Trophoblast cell (in vitro differentiated cells and primary cell): ENCODE measurements around the gene KIAA1210.

ENCODE experiments used
- DNase-seq, 2 donors: peaks; one replicate each; pipeline ENCODE4 v3.0.0-alpha.2; 2016
- H2AFZ ChIP-seq: 2 replicates; pipeline ENCODE4 v1.6.1; 2013; ENCODE audit warnings: low read length, moderate library complexity, mild to moderate bottlenecking; ENCODE audit not compliant: insufficient read depth, poor library complexity
- H2AK5ac ChIP-seq: 2 replicates; pipeline ENCODE4 v1.6.1; 2013; ENCODE audit warnings: mild to moderate bottlenecking, low read length
- H2BK120ac ChIP-seq: 2 replicates; pipeline ENCODE4 v1.6.1; 2013; ENCODE audit warnings: low read length, mild to moderate bottlenecking, moderate library complexity; ENCODE audit not compliant: insufficient read depth, poor library complexity
- H2BK12ac ChIP-seq: 2 replicates; pipeline ENCODE4 v1.6.1; 2013; ENCODE audit warnings: mild to moderate bottlenecking, low read length, moderate library complexity
- H2BK5ac ChIP-seq: 2 replicates; pipeline ENCODE4 v1.6.1; 2013; ENCODE audit warnings: low read length, low read depth, moderate library complexity, mild to moderate bottlenecking; ENCODE audit not compliant: poor library complexity
- H3K14ac ChIP-seq: 2 replicates; pipeline ENCODE4 v1.6.1; 2013; ENCODE audit warnings: mild to moderate bottlenecking, low read length
- H3K18ac ChIP-seq: 2 replicates; pipeline ENCODE4 v1.6.1; 2013; ENCODE audit warnings: mild to moderate bottlenecking, low read length
- H3K23ac ChIP-seq: 2 replicates; pipeline ENCODE4 v1.6.1; 2013; ENCODE audit warnings: low read length
- H3K27ac ChIP-seq: 2 replicates; pipeline ENCODE4 v1.5.1; 2013; ENCODE audit warnings: low read depth, mild to moderate bottlenecking, inconsistent platforms, low read length, moderate library complexity
- H3K27me3 ChIP-seq: 2 replicates; pipeline ENCODE4 v1.6.1; 2013; ENCODE audit warnings: inconsistent platforms, mild to moderate bottlenecking, low read length, moderate library complexity; ENCODE audit not compliant: insufficient read depth
- H3K36me3 ChIP-seq, 2 experiments: 1 replicate in 1 of 2; 2 replicates in 1 of 2; pipeline ENCODE4 v1.6.1; 2013; ENCODE audit warnings: low read length in 2 of 2, mild to moderate bottlenecking in 2 of 2, moderate library complexity in 1 of 2; ENCODE audit not compliant: insufficient read depth in 2 of 2, control insufficient read depth in 1 of 2
- H3K4ac ChIP-seq: 2 replicates; pipeline ENCODE4 v1.6.1; 2013; ENCODE audit warnings: low read depth, mild to moderate bottlenecking, low read length, moderate library complexity
- H3K4me1 ChIP-seq, 2 experiments: 1 replicate in 1 of 2; 2 replicates in 1 of 2; pipeline ENCODE4 v1.6.1; 2013; ENCODE audit warnings: low read length in 2 of 2, mild to moderate bottlenecking in 2 of 2, moderate library complexity in 1 of 2; ENCODE audit not compliant: insufficient read depth in 2 of 2, control insufficient read depth in 1 of 2
- H3K4me2 ChIP-seq: 2 replicates; pipeline ENCODE4 v1.6.1; 2013; ENCODE audit warnings: inconsistent platforms, mild to moderate bottlenecking, low read length, moderate library complexity
- H3K4me3 ChIP-seq: 2 replicates; pipeline ENCODE4 v1.5.1; 2013; ENCODE audit warnings: mild to moderate bottlenecking, low read depth, low read length, inconsistent platforms
- H3K79me1 ChIP-seq: one replicate; pipeline ENCODE4 v1.6.1; 2013; ENCODE audit warnings: low read length
- H3K79me2 ChIP-seq: 2 replicates; pipeline ENCODE4 v1.6.1; 2013; ENCODE audit warnings: low read length, mild to moderate bottlenecking; ENCODE audit not compliant: control insufficient read depth, insufficient read depth, poor library complexity
- H3K9ac ChIP-seq: 2 replicates; pipeline ENCODE4 v1.6.1; 2013; ENCODE audit warnings: mild to moderate bottlenecking, low read length
- H3K9me3 ChIP-seq: 2 replicates; pipeline ENCODE4 v1.6.1; 2013; ENCODE audit warnings: low read depth, mild to moderate bottlenecking, control low read depth, inconsistent platforms, low read length; ENCODE audit not compliant: insufficient read depth
- H4K12ac ChIP-seq: 2 replicates; pipeline ENCODE4 v1.6.1; 2013; ENCODE audit warnings: low read depth, mild to moderate bottlenecking, low read length, moderate library complexity
- H4K8ac ChIP-seq: 2 replicates; pipeline ENCODE4 v1.6.1; 2013; ENCODE audit warnings: low read depth, mild to moderate bottlenecking, low read length, moderate library complexity
- H4K91ac ChIP-seq: one replicate; pipeline ENCODE4 v1.6.1; 2013; ENCODE audit warnings: low read depth, mild to moderate bottlenecking, low read length, moderate library complexity
- WGBS: extraction: QIAGEN DNeasy Blood & Tissue Kit; methylation state at CpG from one replicate; pipeline ENCODE4 v1.1.7; 2013; ENCODE audit warnings: missing lambda C conversion rate; ENCODE audit not compliant: insufficient read length, insufficient coverage; ENCODE audit errors: extremely low coverage; 5-methylcytosine and 5-hydroxymethylcytosine counted together

The KIAA1210 gene

DNA sequence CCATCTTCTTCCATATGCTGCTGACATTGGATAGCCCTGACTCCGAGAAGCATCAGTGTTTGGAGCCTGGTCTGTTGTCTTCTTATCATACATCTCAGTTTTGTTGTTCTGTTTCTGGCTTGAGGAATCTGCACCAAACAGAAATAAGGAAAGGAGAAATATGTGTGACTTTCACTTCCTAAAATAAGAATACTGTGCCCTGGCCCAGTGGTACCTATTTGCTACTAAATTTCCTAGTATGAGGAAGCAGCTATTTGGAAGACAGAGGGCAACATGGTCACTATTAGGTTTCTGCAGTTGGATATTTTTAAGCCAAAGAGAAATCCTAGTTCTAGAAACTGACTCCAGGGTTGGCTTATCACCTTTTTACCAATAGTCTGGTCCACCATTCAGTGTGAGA, 38.0 kb downstream of the KIAA1210 start:
- Histone ChIP-seq H2AFZ (no peak overlapping the region), H2AK5ac (no peak overlapping the region), H2BK12ac (no peak overlapping the region), H3K4me1 (no peaks in the 10 kb centered on the region), H3K27ac (no peak overlapping the region), H3K36me3 (no peaks in the 10 kb centered on the region), H3K4me2 (no peak overlapping the region), H3K79me1 (no peaks in the 10 kb centered on the region), H4K12ac (no peak overlapping the region), H3K14ac (no peak overlapping the region), H3K18ac (no peak overlapping the region), H3K79me2 (no peaks in the 10 kb centered on the region), H3K27me3 (no peaks in the 10 kb centered on the region), H3K4ac (no peak overlapping the region), H2BK5ac (no peak overlapping the region), H3K9me3 (no peaks in the 10 kb centered on the region), H3K4me3 (no peak overlapping the region), H3K23ac (no peak overlapping the region), H2BK120ac (no peak overlapping the region), H3K9ac (no peak overlapping the region), H4K91ac (no peak overlapping the region), H4K8ac (no peak overlapping the region)
- no peak for DNase-seq
- WGBS, result no CpG with 5 or more reads among the region's 1 CpG

DNA sequence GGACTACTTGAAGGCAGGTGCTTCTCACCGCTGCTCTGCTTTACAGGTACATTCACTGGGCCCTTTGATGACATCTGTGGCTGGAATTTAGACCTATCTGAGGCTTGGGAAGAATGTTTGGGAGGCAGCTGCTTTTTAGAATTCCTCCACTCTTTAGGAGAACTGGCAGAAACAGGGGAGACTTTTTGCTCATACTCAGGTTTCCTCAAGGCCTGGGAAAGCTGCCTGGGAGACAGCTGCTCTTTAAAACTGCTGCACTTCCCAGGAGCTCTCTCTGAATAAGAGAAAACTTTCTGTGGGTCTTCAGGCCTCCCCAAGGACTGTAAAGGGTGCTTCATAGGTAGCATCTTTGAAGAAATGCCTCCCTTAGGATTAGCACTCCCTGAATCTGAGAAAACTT, 40.5 kb downstream of the KIAA1210 start:
- Histone ChIP-seq H4K91ac (no peak overlapping the region), H4K8ac (no peak overlapping the region), H3K9me3 (no peaks in the 10 kb centered on the region), H2BK120ac (no peak overlapping the region), H3K27ac (no peak overlapping the region), H3K4me2 (no peak overlapping the region), H3K18ac (no peak overlapping the region), H2BK12ac (no peak overlapping the region), H3K23ac (no peak overlapping the region), H2BK5ac (no peak overlapping the region), H2AFZ (no peak overlapping the region), H3K4me3 (no peak overlapping the region), H3K27me3 (no peaks in the 10 kb centered on the region), H3K79me1 (no peaks in the 10 kb centered on the region), H3K4ac (no peak overlapping the region), H3K9ac (no peak overlapping the region), H4K12ac (no peak overlapping the region), H3K36me3 (no peaks in the 10 kb centered on the region), H3K4me1 (no peaks in the 10 kb centered on the region), H3K79me2 (no peaks in the 10 kb centered on the region), H3K14ac (no peak overlapping the region), H2AK5ac (no peak overlapping the region)
- DNase-seq, result no peak
- WGBS, result no CpG with 5 or more reads among the region's 1 CpG

DNA sequence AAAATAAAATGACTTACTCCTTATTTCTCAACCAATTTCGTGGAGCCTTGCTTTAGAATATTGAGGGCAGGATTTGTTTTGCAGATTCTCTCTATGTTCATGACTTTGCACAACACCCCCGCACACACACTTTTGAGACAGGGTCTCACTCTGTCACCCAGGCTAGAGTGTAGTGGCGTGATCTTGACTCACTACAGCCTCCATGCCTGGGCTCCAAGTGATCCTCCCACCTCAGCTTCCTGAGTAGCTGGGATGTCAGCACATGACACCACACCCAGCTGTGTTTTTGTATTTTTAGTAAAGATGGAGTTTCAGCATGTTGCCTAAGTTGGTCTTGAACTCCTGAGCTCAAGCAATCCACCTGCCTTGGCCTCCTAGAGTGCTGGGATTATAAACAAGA, 42.8 kb downstream of the KIAA1210 start:
- H3K4ac ChIP-seq, result no peak overlapping the region
- H3K36me3 ChIP-seq, result no peaks in the 10 kb centered on the region
- no peak overlapping the region for H3K18ac ChIP-seq
- H3K9ac ChIP-seq, result no peak overlapping the region
- H3K23ac ChIP-seq, result no peak overlapping the region
- no peak overlapping the region for H4K12ac ChIP-seq
- H2BK120ac ChIP-seq, result no peak overlapping the region
- no peaks in the 10 kb centered on the region for H3K27me3 ChIP-seq
- no peak overlapping the region for H2BK5ac ChIP-seq
- H4K91ac ChIP-seq, result no peak overlapping the region
- H2BK12ac ChIP-seq, result no peak overlapping the region
- no peak overlapping the region for H3K27ac ChIP-seq
- no CpG with 5 or more reads among the region's 3 CpGs for WGBS
- no peak overlapping the region for H4K8ac ChIP-seq
- H3K14ac ChIP-seq, result no peak overlapping the region
- H2AFZ ChIP-seq, result no peak overlapping the region
- no peak for DNase-seq
- no peak overlapping the region for H3K4me2 ChIP-seq
- H3K79me1 ChIP-seq, result no peaks in the 10 kb centered on the region
- H3K4me3 ChIP-seq, result no peak overlapping the region
- H2AK5ac ChIP-seq, result no peak overlapping the region
- no peaks in the 10 kb centered on the region for H3K4me1 ChIP-seq
- H3K9me3 ChIP-seq, result no peaks in the 10 kb centered on the region
- H3K79me2 ChIP-seq, result no peaks in the 10 kb centered on the region

DNA sequence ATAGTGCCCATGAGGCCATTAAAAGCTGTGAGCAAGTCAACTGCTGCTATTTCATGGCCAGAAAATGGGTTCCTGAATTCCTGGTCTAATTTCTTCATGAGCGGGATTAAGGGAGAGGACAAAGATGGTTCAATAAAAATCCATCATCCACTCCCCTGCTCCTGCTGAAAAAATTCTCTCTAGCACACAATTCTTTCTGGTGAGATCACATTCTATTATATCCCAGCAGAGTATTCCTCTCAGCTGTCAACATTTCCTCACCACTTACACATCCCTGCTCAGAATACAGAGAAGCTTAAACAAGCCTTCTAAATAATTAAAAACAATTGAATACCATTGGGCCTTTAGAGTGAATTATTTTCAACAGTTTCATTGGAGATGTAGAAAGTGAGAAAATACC, 45.3 kb downstream of the KIAA1210 start:
- Histone ChIP-seq H3K27ac (no peak overlapping the region), H3K23ac (no peak overlapping the region), H3K9ac (no peak overlapping the region), H3K9me3 (no peaks in the 10 kb centered on the region), H3K14ac (no peak overlapping the region), H4K91ac (no peak overlapping the region), H2BK5ac (no peak overlapping the region), H3K27me3 (no peaks in the 10 kb centered on the region), H3K18ac (no peak overlapping the region), H2AK5ac (no peak overlapping the region), H4K12ac (no peak overlapping the region), H3K4me3 (no peak overlapping the region), H2BK12ac (no peak overlapping the region), H3K4me1 (no peaks in the 10 kb centered on the region), H2AFZ (no peak overlapping the region), H3K79me1 (no peaks in the 10 kb centered on the region), H2BK120ac (no peak overlapping the region), H3K36me3 (no peaks in the 10 kb centered on the region), H3K4ac (no peak overlapping the region), H4K8ac (no peak overlapping the region), H3K4me2 (no peak overlapping the region), H3K79me2 (no peaks in the 10 kb centered on the region)
- WGBS, result no CpG with 5 or more reads among the region's 1 CpG
- DNase-seq, result no peak
